HEK293 (cell line): ENCODE measurements around the gene SREBF1.

ENCODE experiments used
- CTCF ChIP-seq: fragments of 450-650 bp; formaldehyde crosslinking; IDR thresholded peaks from 2 replicates; pipeline ENCODE4 v1.5.1; 2016; ENCODE audit warnings: missing biosample characterization, missing genetic modification characterization
- ZNF776 ChIP-seq: fragments of 450-650 bp; formaldehyde crosslinking; IDR thresholded peaks from 2 replicates; pipeline ENCODE4 v1.5.0; 2017; ENCODE audit warnings: missing biosample characterization, missing genetic modification characterization, borderline replicate concordance
- ZNF777 ChIP-seq: fragments of 450-650 bp; formaldehyde crosslinking; IDR thresholded peaks from 2 replicates; pipeline ENCODE4 v1.5.1; 2017; ENCODE audit warnings: missing biosample characterization, missing genetic modification characterization, borderline replicate concordance

DNA sequence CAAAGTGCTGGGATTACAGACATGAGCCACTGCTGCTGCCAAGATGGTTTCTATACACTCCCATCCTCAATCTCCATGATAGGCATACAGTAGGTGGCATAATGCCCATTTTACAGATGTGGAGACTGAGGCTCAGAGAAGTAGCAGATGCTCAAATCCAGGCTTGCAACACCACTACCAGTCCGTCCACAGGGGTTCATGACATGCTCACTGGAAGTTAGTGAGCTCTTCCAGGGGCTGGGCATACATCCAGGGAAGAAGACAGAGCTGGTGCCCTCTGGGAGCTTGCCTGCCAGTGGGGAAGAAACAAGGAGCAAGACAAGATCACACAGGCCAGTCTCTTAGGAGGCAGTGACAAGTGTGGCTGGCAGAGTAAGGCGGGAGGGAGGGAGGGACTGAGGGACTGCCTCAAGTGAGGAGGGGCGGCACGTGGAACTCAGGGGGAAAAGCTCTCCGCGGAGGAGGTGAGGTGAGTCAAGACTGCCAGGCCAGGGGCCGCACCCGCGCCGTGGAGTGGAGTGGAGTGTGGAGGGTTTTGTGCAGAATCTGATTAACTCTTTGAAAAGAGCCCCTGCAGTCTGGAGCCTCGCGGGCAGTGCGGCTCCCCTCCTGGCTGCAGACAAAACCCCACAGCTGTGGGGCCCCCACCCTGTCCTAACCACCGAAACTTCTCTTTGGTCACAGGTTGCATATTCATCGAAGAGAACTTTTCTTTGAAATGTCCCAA, 27.9 kb downstream of the SREBF1 start:
- TF ChIP-seq ZNF776 (tag by site-specific recombination), result no peak
- TF ChIP-seq ZNF777 (tag by site-specific recombination), result no peak
- TF ChIP-seq CTCF (tag by site-specific recombination), result no peak
